ENCODE results near the gene CKS1B.

DNA sequence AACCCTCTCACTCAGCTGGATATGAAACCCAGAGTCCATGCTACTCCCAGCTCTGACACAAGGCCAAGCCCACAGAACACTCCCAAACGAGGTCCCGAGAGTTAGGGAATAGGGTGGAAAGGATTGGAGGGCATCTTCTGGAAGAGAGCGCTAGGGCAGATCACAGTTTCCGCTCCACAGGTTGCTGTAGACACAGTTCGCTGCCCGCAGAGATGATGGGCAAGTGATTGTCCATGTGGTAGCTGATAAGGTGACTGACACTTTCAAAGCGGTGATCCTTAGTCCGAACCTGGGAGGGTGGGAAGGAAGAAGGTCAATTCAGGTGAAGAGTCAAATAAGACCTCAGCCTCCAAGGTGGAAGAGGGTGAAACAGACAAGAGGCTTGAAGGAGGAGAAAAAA is 10.8 kb upstream of the CKS1B start:
- TF ChIP-seq, protein P1, sequence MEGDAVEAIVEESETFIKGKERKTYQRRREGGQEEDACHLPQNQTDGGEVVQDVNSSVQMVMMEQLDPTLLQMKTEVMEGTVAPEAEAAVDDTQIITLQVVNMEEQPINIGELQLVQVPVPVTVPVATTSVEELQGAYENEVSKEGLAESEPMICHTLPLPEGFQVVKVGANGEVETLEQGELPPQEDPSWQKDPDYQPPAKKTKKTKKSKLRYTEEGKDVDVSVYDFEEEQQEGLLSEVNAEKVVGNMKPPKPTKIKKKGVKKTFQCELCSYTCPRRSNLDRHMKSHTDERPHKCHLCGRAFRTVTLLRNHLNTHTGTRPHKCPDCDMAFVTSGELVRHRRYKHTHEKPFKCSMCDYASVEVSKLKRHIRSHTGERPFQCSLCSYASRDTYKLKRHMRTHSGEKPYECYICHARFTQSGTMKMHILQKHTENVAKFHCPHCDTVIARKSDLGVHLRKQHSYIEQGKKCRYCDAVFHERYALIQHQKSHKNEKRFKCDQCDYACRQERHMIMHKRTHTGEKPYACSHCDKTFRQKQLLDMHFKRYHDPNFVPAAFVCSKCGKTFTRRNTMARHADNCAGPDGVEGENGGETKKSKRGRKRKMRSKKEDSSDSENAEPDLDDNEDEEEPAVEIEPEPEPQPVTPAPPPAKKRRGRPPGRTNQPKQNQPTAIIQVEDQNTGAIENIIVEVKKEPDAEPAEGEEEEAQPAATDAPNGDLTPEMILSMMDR (IDR thresholded peaks at IDR 0.05; ENCODE audit: low read depth, low read length): no peak
- TF ChIP-seq EZH2phosphoT487 (IDR thresholded peaks at IDR 0.05; ENCODE audit: low read depth): no peak
